IPS-NIHi7 (cell line): ENCODE measurements around the gene GTF2F1.
"Not testable (repeated sequence)": the region's sequence is repeated elsewhere in the genome, so short reads cannot be mapped to it uniquely, and the experiment has no call there.

Experiments
- DNase-seq: peaks from one replicate; pipeline ENCODE4 v3.0.0; 2012; ENCODE audit warnings: mixed read lengths; ENCODE audit errors: extremely low spot score

Gene GTF2F1

DNA sequence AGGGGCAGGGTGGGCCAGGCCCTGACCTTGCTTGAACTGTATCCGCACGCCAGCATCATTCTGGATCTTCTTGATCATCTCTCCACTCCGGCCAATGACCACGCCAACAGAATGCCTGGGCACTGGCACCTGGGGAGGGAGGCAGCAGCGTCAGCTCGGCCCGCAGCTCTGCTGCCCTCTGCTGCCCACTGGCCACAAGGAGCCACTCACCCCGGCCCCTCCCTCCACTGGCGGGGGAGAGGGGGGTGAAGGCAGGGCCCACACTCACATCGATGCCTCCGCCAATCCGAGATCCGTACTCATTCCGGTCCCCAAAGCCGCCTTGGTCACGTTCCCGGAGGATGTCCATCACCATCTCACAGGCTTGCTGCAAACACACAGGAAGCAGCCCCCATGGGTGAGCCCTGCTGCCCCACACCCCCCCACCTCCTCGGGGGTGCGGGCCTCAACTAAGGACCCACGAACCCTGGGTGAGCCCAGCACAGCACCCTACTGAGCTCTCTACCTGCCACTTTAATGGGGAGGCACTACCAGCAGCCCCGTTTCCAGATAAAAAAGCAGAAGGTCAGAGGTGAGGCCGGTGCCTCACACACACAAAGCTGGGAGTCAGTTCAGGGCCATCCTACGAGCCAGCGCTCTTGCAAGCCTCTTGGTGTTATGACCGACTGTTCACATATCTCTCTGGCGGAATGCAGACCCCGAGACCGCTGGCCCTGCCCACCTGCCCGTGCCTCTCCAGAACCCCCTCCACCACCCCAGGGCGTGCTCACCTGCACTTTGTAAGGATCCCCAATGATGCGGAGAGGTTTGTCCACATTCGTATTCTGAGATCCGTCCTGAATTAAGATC, 25.0 kb upstream of the GTF2F1 start:
- peak; percentile 49 for DNase-seq

DNA sequence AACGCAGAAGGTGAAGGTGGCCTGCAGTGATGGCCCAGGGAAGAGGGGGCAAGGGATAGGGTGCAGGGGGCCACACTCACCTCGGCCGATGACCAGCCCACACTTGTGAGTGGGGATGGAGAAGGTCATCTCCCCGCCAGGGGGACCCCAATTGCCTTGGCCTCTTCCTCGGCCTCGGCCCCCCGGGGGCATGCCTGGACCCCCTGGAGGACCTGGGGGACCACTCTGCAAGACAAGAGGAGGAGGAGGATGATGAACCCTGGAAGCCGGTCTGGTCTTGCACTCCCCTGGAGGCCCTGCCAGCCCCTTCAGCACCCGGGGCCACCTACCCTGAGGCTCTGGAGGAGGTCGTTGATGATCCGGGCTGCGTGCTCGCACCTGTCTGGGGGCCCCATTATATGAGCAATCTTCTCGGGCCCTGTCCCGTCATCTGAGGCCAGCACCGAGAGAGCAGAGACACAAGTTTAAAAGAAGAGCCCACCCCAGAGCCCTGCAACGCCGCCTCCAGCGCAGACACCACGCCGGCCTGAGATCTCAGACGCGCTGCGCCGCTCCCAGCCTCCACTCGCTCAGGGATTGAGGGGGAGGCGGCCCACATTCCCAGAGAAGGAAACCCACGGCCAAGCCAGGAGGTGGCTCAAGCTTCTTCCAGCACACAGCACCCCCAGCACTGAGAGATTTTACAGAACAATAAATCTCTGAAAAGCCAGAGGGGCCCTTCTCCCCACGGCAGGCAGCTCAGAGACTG, 23.9 kb upstream of the GTF2F1 start:
- DNase-seq, result no peak

DNA sequence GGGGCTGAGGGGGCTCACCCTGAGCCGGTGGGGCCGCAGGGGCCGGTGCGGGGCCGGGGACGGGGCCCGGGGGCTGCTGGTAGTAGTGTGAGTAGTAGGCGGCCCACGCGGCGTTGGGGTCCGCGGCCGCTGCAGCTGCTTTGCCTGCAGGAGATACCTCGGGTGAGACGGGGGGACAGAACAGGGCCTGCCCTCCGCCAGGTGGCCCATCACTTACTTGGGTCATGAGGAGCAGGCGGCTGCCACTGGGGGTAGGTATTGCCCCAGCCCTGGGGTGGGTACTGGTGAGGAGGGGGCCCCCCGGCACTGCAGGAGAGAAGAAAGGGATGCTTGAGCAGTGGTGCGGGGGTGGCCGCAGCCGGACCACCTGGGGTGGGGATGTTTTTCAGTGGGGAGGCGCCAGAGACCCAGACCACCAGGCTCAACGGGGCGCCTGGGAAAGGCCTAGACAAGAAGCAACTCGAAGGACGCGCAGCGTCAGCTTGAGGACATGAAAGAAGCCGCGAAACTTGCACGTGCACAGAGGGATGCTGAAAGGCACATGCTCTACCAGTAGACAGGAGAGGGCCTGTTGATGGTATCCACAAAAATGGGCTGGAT, 22.7 kb upstream of the GTF2F1 start:
- DNase-seq, result no peak

DNA sequence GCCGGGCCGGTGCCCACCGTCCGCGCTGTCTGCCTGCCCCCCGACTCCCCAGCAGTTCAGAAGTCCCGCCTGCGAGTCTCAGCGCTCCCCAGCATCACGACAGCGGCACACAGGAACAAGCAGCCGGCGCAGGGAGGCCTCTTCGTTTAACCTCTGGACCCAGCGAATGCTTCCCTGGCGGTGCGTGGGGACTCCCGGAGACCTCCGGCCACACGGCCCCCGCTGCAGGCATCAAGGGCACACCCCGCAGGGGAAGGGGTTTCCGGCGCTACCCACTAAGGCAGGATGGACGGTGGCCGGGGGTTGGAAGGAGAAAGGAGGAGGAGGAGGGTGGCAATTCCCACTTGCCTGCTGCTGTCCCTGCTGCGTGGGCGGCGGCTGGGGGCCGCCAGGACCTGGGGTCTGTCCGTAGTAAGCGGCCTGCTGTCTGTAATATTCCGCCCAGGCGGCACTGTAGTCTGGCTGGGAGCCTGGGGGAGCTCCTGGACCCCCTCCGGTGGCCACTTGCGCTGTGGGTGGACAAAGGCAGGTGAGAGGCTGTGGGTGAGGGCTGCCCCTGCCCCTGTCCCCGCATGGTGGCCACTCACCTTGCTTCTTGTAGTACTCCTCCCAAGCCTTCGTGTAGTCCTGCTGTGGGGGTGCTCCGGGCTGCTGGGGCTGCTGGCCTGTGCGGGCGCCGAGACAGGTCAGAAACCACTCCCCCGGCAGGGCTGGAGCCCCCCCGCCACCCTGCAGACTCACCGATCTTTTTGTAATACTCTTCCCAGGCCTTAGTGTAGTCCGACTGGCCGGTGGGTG, 22.0 kb upstream of the GTF2F1 start:
- DNase-seq, result no peak

DNA sequence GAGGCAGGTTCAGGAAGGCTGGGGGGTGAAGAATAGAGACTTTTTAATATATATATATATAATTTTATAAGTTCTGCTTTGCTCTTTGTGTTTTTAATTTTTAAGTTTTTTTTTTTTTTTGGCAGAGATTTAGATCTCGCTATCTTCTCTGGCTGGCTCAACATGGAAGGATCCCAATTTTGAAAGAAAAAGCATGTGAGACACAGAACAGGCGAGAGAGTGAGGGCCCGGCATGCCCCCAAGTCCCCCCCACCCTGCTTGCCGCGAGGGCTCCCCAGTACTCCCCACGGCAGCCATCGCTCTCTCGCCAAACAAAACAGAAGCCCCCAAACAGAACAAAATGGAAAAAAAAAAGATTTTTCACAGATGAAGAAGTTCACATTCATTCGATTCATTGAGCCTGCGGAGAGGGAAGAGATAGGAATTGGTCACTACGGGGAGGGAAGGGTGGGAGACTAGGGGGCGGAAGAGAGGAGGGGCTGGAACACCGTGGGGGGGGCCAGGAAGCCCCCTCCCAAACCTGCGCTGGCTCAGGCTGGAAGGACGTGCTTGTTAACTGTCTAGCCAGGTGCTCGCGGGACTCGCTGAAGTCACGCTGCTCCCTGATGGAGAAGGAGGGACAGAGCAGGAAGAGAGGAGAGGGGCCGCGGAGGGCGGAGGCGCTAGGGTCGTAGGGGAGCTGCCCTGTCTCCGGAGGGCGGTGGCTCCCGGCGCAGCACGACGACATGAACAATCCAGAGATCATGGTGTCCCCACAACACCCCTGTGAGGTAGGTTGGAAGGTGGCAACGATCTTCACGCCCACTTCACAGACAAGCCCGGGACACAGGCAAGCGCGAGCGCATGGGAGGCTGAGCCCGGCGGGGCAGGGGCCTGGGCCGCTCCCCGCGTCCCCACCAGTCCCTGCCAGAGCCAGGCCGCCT, 21.0 kb upstream of the GTF2F1 start:
- DNase-seq, result peak; percentile 31

DNA sequence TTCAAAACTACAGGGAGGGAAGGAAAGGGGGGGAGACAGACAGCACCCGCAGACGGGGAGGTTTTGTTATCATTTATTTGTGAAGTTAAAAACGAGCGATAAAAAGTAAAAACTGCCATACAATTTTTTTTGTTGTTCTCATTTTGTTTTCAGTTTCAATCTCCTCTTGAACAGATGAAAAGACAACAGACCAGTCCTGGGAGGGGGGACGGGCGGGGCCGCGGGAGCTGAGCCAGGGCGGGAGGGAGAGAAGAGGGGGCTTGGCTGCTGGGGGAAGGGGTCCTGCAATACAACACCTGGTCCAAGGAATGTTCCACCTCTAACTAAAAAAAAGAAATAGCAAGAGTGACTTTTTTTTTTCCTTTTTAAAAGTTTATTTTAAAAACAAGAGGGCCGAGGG, 20.3 kb upstream of the GTF2F1 start:
- DNase-seq, result no peak

DNA sequence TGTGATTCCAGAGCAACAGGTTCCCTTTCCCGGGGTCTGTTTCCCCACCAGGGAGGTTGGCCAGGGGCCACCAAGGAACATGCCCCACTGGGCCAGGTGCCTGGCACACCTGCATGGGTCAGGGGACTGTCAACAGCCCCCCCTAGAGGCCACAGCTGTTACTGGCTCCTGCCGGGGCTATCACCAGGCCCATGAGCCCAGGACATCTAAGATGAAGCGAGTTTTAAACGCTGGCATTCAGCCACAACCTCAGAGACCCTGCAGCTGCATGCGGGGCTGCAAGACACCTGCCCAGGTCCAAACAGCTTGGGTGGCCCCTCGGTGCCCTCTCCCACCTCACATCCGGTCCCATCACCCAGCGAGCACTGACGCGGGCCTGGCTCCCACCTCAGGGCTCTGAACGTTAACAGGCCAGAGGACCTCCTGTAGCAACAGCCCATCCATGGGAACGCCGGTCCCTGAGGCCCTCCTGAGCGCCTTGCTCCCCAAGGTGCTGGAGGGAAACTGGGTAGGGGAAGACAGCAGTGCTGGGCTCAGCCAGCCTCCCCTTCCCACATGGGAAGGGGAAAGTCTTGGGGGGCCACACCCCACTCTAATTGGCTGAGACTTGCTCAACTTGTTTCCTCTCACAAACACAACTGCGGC, 19.6 kb upstream of the GTF2F1 start:
- DNase-seq, result peak; percentile 89

DNA sequence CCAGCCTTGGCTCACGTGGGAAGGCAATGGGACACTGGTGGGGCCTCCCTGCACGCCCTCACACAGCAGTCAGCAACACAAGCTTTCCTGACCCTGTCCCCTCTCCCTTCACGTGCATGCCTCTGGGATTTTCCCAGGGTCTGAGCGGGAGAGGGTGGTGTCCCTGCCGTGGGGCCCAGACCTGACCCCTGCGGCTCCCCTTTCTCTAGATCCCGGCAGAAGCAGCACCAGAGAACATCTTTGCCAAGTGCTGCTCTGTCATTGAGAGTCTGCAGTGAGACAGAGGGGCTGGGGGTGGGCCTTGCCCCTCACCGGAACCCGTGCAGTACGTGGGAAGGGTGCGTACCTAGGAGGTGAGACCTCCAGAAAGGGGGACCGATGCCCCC, 19.1 kb upstream of the GTF2F1 start:
- DNase-seq, result no peak

DNA sequence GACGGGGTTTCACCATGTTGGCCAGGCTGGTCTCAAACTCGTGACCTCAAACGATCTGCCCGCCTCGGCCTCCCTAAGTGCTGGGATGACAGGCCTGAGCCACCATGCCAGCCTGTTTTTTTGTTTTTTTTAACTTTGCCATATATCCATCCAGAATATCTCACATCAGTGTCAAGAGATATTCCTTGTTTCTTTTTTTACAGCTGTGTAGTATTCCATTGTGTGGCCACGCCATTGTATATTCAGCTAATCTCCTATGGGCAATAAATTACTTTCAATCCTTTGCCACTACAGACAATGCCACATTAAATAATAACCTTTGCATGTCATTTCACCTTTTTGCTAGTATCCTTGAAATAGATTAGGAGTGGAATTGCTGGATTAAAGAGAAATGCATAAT, 16.4 kb upstream of the GTF2F1 start:
- no peak for DNase-seq

DNA sequence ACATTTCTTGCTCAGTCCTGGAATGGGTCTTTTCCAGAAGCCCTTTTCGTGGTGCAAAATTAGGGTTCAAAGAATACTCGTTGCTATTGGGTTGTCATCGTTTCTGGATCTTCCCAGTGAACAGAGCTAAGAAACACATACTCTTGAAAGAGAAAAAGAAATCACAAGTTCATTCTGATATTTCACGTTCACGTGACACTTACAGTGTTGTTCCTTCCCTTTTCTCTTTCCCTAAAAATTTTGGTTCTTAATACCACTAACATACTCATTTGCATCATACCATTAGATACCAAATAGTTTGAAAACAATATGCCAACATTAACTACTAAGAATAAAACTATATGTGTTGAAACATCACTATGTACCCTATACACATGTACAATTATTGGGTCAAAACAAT, 13.4 kb upstream of the GTF2F1 start:
- no peak for DNase-seq

DNA sequence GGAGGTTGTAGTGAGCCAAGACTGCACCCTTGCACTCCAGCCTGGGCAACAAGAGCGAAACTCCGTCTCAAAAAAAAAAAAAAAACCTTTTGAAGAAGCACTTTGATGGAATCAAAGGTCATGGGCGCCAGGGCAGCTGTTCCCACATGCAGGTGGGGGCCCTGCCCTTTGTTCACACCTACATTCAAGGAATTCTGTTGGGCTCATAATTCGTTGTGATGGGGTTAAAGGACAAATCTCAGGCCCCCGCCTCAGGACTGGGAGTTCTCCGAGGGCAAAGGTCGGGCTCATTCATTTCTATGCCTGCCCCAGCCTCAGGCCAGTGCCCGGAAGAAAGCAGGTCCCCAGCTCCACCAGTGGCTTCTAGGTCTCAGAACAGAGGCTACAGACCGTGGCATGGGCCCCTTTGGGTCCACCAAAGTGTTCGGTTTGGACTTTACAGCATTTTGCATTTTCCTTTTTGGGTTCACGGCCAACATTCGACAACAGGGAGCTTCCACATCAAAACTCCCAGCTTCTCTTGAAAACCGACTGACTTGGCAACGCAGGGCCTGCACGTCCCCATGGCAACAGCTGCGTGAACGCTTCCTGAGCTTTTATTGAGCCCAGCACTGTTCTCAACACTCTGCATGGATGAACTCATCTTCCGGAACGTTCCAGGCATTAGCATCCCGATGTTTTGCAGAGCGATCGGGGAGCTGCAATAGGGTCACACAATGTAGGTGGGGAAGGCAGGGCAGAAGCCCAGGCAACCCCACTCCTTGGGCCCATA, 10.1 kb upstream of the GTF2F1 start:
- DNase-seq, result no peak

DNA sequence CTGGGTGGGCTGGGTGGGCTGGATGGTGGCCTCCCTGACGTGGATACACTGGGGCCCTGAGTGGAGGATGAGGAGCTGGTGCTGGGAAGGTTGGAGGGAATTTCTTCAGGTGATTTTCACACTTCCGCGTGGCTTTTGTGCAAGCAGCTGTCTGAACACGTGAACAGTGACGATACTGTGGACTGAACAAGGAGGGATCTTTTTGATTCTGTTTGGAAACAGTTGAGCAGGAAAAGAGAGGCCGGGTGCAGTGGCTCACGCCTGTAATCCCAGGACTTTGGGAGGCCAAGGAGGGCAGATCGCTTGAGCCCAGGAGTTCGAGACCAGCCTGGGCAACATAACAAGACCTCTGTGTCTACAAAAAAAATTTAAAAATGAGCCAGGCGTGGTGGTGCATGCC, 9.1 kb upstream of the GTF2F1 start:
- DNase-seq, result no peak

DNA sequence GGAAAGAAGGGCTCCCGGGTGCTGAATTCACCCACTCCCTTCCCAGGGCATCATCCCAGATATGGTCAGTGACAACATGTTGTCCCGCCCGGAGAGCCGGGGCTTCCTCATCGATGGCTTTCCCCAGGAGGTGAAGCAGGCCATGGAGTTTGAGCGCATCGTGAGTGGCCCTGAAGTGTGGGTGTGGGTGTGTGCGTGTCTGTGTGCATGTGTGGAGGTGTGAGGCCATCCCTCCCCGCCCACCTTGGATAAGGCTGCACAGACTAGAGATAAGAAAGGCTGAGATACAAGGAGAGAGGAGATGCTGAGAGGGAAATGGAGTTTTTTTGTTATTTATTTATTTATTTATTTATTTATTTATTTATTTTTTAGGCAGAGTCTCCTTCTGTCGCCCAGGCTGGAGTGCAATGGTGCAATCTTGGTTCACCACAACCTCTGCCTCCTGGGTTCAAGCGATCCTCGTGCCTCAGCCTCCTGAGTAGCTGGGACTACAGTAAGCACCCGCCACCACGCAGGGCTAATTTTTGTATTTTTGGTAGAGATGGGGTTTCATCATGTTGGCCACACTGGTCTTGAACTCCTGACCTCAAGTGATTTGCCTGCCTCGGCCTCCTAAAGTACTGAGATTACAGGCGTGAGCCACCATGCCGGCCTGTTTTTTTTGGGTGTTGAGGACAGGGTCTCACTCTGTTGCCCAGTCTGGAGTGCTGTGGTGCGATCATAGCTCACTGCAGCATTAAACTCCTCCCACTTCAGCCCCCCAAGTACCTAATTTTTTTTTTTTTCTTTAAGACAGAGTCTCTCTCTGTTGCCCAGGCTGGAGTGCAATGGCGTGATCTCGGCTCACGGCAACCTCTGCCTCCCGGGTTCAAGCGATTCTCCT, 7.3 kb upstream of the GTF2F1 start:
- DNase-seq, result not testable (repeated sequence)

DNA sequence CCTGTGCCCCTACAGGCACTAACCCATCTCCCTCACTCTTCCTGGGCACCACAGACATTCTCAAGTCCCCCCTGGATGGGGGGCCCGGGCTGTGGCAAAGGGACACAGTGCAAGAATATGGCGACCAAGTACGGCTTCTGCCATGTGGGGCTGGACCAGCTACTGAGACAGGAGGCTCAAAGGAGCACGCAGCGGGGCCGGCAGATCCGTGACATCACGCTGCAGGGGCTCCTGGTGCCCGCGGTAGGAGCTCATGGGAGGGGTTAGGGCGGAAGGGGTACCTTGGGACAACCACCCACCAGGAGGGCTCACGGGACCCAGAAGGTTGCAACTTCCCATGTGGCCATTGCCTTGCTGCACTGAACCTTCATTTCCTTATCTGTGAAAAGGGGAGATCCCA, 3.3 kb upstream of the GTF2F1 start:
- DNase-seq, result no peak

DNA sequence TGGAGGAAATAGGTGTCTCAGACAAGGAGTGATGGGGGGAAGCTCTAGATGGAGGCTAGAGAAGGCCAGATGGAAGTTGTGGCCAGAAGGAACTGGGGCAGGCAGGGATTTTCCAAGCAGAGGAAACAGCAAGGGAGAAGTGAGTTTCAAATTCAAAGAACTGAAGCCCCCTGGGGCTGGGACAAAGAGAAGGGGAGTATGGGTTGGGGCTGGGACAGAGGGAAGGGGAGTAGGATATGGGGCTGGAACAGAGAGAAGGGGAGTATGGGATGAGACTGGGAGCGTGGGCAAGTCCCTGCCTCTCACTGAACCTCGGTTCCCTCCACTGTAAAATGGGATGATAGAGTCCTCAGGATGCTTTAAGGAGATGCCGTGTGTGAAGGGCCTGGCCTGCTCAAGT, 1.9 kb upstream of the GTF2F1 start:
- DNase-seq, result no peak

DNA sequence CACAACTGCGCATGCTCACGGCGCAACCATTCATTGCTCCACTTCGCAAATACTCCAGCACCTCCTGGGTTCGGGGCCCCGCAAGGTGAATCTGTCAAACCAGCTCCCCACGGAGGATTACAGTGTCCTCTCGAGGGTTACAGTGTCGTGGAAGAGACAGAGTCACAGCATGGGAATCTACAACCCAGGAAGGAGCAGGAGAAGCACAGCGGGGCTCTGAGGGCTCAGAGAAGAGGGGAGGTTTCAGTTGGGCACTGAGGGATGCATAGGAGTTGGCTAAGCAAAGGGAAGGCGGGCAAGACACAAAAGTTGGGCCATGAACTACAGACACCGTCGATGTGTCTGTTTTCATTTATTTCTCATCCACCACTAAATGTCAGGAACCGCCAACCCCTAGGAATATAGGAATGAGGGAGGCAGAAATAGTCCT, 1.0 kb upstream of the GTF2F1 start:
- DNase-seq, result no peak

DNA sequence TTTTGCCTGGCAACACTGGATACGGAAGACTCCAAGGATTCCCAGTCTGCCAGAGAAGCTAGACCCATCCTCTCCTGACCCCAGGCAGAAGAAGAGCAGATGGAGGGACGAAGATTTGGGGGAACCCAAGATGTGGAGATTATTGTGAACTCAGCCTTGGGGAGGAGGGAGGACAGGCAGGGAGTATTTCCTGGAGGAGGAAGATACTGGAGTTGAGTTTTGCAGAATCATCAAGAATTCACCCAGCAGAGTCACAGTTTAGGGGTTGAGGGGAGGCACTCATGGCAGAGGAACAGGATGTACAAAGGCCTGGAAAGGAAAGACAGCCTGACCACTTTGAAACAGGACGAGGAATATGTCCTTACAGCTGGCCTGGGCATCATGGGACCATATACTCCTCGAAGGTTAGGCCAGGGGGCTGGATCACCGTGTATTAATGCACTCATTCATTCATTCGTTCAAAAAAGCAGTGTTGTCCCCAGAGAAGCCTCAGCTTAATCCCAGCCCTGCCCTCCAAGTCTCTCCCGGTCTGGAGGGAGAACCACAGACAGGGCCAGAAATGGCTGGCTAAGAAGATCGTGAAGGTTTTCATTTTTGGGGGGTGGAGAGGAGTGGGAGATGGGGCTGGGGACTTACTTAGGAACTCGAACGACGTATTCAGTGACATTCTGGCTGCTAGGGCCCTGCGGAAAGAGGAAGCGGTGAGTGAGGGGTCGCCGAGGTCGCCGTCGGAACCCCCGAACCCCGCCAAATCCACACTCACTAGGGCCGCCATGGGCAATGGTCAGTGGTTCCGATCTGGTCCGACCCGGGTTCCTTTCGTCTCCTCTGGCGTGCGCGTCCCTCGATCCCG, 517 bp downstream of the GTF2F1 start:
- no peak for DNase-seq

DNA sequence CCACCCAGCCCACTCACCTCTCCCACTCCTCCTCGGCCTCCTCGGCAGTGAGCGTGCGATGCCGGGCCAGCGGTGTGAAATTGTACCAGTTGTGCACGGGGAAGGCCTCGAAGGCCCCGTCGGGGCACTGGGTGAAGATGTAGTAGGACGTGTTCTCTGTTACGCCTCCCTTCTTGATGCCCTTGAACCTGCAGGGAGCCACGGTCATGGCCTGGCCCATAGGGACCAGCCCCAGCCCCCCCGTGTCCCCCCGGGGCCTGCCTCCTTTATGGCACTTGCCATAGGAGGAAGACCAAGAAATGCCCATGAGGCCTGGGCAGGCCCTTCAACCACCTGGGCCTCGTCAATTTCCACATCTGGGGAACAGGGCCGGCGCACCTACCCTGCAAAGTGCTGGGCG, 5.6 kb downstream of the GTF2F1 start:
- no peak for DNase-seq
